OCI-LY1 (cell line): ENCODE results near the gene SERGEF.

Source experiments
- EZH2 ChIP-seq: fragments of 200-600 bp; sonication (generic), shearing (Covaris generic); IDR thresholded peaks from 2 replicates; pipeline ENCODE4 v1.8.0; 2017; ENCODE audit warnings: borderline replicate concordance, mixed run types, mild to moderate bottlenecking, antibody characterized with exemption, low read length, moderate library complexity, mixed read lengths
- TF ChIP-seq, protein P1 (sequence below): fragments of 200-600 bp; sonication (generic), shearing (Covaris generic); IDR thresholded peaks from 2 replicates; pipeline ENCODE4 v1.5.1; 2017; ENCODE audit warnings: mild to moderate bottlenecking, antibody characterized with exemption, low read length, moderate library complexity, mixed read lengths

GRCh38 chr11:17950644-17951043, 62.2 kb downstream of the SERGEF start:
- TF ChIP-seq, protein P1, sequence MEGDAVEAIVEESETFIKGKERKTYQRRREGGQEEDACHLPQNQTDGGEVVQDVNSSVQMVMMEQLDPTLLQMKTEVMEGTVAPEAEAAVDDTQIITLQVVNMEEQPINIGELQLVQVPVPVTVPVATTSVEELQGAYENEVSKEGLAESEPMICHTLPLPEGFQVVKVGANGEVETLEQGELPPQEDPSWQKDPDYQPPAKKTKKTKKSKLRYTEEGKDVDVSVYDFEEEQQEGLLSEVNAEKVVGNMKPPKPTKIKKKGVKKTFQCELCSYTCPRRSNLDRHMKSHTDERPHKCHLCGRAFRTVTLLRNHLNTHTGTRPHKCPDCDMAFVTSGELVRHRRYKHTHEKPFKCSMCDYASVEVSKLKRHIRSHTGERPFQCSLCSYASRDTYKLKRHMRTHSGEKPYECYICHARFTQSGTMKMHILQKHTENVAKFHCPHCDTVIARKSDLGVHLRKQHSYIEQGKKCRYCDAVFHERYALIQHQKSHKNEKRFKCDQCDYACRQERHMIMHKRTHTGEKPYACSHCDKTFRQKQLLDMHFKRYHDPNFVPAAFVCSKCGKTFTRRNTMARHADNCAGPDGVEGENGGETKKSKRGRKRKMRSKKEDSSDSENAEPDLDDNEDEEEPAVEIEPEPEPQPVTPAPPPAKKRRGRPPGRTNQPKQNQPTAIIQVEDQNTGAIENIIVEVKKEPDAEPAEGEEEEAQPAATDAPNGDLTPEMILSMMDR = no peak
- TF ChIP-seq EZH2 = no peak
